Transverse colon (tissue), 4 donors: Measurements from ENCODE around the gene PFKFB3.

ENCODE experiments used
- POLR2A ChIP-seq: fragments of 450-650 bp; IDR thresholded peaks from one replicate; pipeline ENCODE4 v1.6.1; 2016; ENCODE audit warnings: antibody characterized with exemption, mild to moderate bottlenecking, moderate library complexity
- POLR2AphosphoS5 ChIP-seq, 3 donors: sonication (generic); formaldehyde crosslinking; IDR thresholded peaks; one replicate each; pipeline ENCODE4 v1.6.1; 2016; ENCODE audit warnings: antibody characterized with exemption in 3 of 3
- TF ChIP-seq, protein P1 (sequence below), 5 experiments: fragments of 200-600 bp in 3 of 5; fragments of 450-650 bp in 2 of 5; sonication (generic) in 3 of 5; IDR thresholded peaks; 1 replicate in 2 of 5; 2 replicates in 3 of 5; pipeline ENCODE4 v1.5.1; 2016 to 2017; ENCODE audit warnings: antibody characterized with exemption in 5 of 5, inconsistent platforms in 3 of 5, mild to moderate bottlenecking in 2 of 5, moderate library complexity in 1 of 5

DNA sequence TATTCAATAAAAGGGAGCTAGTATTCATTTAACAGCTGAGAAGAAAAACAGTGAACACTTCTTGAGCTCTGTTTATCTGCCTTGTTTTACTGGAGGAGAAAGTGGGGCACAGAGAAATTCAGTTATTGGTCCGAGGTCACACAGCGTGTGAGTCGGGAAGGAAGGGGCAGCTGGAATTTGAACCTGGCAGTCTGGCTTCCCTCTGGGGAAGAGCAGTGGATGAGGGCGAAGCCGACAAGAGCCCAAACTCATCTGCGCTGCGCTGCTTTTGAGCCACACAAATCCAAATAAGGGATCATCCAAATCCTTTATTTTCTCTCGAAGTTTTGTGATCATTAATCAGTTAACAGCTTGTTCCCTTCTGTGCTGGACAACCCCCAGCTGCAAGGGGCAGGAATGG is 23.7 kb upstream of the PFKFB3 start:
- no peak for TF ChIP-seq POLR2A
- TF ChIP-seq, protein P1, sequence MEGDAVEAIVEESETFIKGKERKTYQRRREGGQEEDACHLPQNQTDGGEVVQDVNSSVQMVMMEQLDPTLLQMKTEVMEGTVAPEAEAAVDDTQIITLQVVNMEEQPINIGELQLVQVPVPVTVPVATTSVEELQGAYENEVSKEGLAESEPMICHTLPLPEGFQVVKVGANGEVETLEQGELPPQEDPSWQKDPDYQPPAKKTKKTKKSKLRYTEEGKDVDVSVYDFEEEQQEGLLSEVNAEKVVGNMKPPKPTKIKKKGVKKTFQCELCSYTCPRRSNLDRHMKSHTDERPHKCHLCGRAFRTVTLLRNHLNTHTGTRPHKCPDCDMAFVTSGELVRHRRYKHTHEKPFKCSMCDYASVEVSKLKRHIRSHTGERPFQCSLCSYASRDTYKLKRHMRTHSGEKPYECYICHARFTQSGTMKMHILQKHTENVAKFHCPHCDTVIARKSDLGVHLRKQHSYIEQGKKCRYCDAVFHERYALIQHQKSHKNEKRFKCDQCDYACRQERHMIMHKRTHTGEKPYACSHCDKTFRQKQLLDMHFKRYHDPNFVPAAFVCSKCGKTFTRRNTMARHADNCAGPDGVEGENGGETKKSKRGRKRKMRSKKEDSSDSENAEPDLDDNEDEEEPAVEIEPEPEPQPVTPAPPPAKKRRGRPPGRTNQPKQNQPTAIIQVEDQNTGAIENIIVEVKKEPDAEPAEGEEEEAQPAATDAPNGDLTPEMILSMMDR (IDR thresholded peaks at IDR 0.05) = no peak
- no peak for TF ChIP-seq POLR2AphosphoS5 (IDR thresholded peaks at IDR 0.05)
